H9 (cell line): ENCODE data around the gene TMOD3. TPM values are rescaled to one million over a fixed set of nuclear protein-coding genes. Genes with fewer than 3 reads are reported as not detected.

Experiments used
- DNase-seq: peaks from one replicate; pipeline ENCODE4 v3.0.0-alpha.2; 2017
- H2AFZ ChIP-seq: one replicate; pipeline ENCODE4 v1.6.1; 2013; ENCODE audit warnings: mild to moderate bottlenecking, low read length, control low read depth, moderate library complexity
- H2AK5ac ChIP-seq: 2 replicates; pipeline ENCODE4 v1.6.1; 2013; ENCODE audit warnings: low read length, control low read depth, mixed read lengths; ENCODE audit not compliant: insufficient read length
- H2BK120ac ChIP-seq: one replicate; pipeline ENCODE4 v1.6.1; 2013; ENCODE audit warnings: low read depth, mild to moderate bottlenecking, low read length, control low read depth, inconsistent platforms; ENCODE audit not compliant: poor library complexity, severe bottlenecking
- H2BK12ac ChIP-seq: 2 replicates; pipeline ENCODE4 v1.6.1; 2013; ENCODE audit warnings: low read length, control low read depth, mixed read lengths, low read depth; ENCODE audit not compliant: insufficient read length
- H2BK15ac ChIP-seq: 2 replicates; pipeline ENCODE4 v1.6.1; 2013; ENCODE audit warnings: low read depth, low read length, control low read depth
- H2BK20ac ChIP-seq: one replicate; pipeline ENCODE4 v1.6.1; 2013; ENCODE audit warnings: low read depth, mild to moderate bottlenecking, low read length, control low read depth, inconsistent platforms; ENCODE audit not compliant: poor library complexity, severe bottlenecking
- H2BK5ac ChIP-seq: 2 replicates; pipeline ENCODE4 v1.6.1; 2013; ENCODE audit warnings: low read length, control low read depth, mixed read lengths; ENCODE audit not compliant: insufficient read length
- H3K14ac ChIP-seq: 2 replicates; pipeline ENCODE4 v1.6.1; 2013; ENCODE audit warnings: low read length, control low read depth; ENCODE audit not compliant: insufficient read depth
- H3K18ac ChIP-seq: 2 replicates; pipeline ENCODE4 v1.6.1; 2013; ENCODE audit warnings: low read depth, mild to moderate bottlenecking, mixed read lengths, low read length, control low read depth; ENCODE audit not compliant: insufficient read length
- H3K23ac ChIP-seq: 2 replicates; pipeline ENCODE4 v1.6.1; 2013; ENCODE audit warnings: low read length, control low read depth, mixed read lengths, low read depth; ENCODE audit not compliant: insufficient read length
- H3K23me2 ChIP-seq: 2 replicates; pipeline ENCODE4 v1.6.1; 2013; ENCODE audit warnings: low read depth, mild to moderate bottlenecking, mixed read lengths, low read length, control low read depth; ENCODE audit not compliant: insufficient read length, poor library complexity, severe bottlenecking
- H3K27ac ChIP-seq: 2 replicates; pipeline ENCODE4 v1.5.1; 2013; ENCODE audit warnings: low read length, control low read depth, mixed read lengths, low read depth; ENCODE audit not compliant: insufficient read length
- H3K27me3 ChIP-seq: 2 replicates; pipeline ENCODE4 v1.6.1; 2013; ENCODE audit warnings: low read length, control low read depth, inconsistent platforms; ENCODE audit not compliant: insufficient read depth
- H3K4ac ChIP-seq: 2 replicates; pipeline ENCODE4 v1.6.1; 2013; ENCODE audit warnings: low read depth, mild to moderate bottlenecking, control low read depth, inconsistent platforms, low read length, moderate library complexity
- H3K4me1 ChIP-seq: 2 replicates; pipeline ENCODE4 v1.6.1; 2013; ENCODE audit warnings: low read length, control low read depth, inconsistent platforms; ENCODE audit not compliant: insufficient read depth
- H3K4me2 ChIP-seq: 2 replicates; pipeline ENCODE4 v1.6.1; 2013; ENCODE audit warnings: low read length, control low read depth, mixed read lengths; ENCODE audit not compliant: insufficient read length, insufficient read depth
- H3K56ac ChIP-seq: 2 replicates; pipeline ENCODE4 v1.6.1; 2013; ENCODE audit warnings: low read depth, mild to moderate bottlenecking, mixed read lengths, low read length, control low read depth; ENCODE audit not compliant: insufficient read length
- H3K79me1 ChIP-seq: 2 replicates; pipeline ENCODE4 v1.6.1; 2013; ENCODE audit warnings: low read depth, mild to moderate bottlenecking, moderate library complexity, low read length, control low read depth, inconsistent platforms; ENCODE audit not compliant: insufficient read depth, poor library complexity, severe bottlenecking
- H3K79me2 ChIP-seq: 2 replicates; pipeline ENCODE4 v1.6.1; 2013; ENCODE audit warnings: low read length, control low read depth, inconsistent platforms; ENCODE audit not compliant: insufficient read depth
- H3K9ac ChIP-seq: 2 replicates; pipeline ENCODE4 v1.6.1; 2013; ENCODE audit warnings: low read length, control low read depth, mixed read lengths; ENCODE audit not compliant: insufficient read length; ENCODE audit errors: extremely low read depth
- H3K9me3 ChIP-seq: one replicate; pipeline ENCODE4 v1.6.1; 2013; ENCODE audit warnings: low read depth, low read length, inconsistent platforms; ENCODE audit not compliant: control insufficient read depth
- H3T11ph ChIP-seq: one replicate; pipeline ENCODE4 v1.6.1; 2013; ENCODE audit warnings: mild to moderate bottlenecking, low read length, control low read depth, inconsistent platforms
- H4K20me1 ChIP-seq: one replicate; pipeline ENCODE4 v1.6.1; 2013; ENCODE audit not compliant: control insufficient read depth, insufficient read length, insufficient read depth
- H4K5ac ChIP-seq: 2 replicates; pipeline ENCODE4 v1.6.1; 2013; ENCODE audit warnings: low read depth, mild to moderate bottlenecking, mixed read lengths, low read length, control low read depth; ENCODE audit not compliant: insufficient read length
- H4K8ac ChIP-seq: replicated peaks from 2 replicates; pipeline ENCODE4 v1.6.1; 2013; ENCODE audit warnings: low read length, control low read depth, mixed read lengths, low read depth; ENCODE audit not compliant: insufficient read length
- H4K91ac ChIP-seq: 2 replicates; pipeline ENCODE4 v1.6.1; 2013; ENCODE audit warnings: low read depth, mild to moderate bottlenecking, moderate library complexity, mixed read lengths, low read length, control low read depth; ENCODE audit not compliant: insufficient read length
- H3K27ac Mint-ChIP-seq, 3 experiments: 2 replicates in 2 of 3; 3 replicates in 1 of 3; pipeline ENCODE4 v1.8.0; 2020 to 2021; ENCODE audit warnings: mixed read lengths in 3 of 3, mild to moderate bottlenecking in 1 of 3, moderate library complexity in 1 of 3
- H3K27me3 Mint-ChIP-seq: 2 replicates; pipeline ENCODE4 v1.8.0; 2021; ENCODE audit warnings: low read depth, mild to moderate bottlenecking, moderate library complexity, mixed read lengths
- H3K36me3 Mint-ChIP-seq, 3 experiments: 2 replicates in 2 of 3; 3 replicates in 1 of 3; pipeline ENCODE4 v1.8.0; 2020 to 2021; ENCODE audit warnings: low read depth in 3 of 3, mixed read lengths in 3 of 3; ENCODE audit not compliant: insufficient read depth in 1 of 3
- H3K4me1 Mint-ChIP-seq, 2 experiments: 2 replicates each; pipeline ENCODE4 v1.8.0; 2020; ENCODE audit warnings: mixed read lengths in 2 of 2
- H3K4me3 Mint-ChIP-seq, 2 experiments: 2 replicates in 1 of 2; 3 replicates in 1 of 2; pipeline ENCODE4 v1.8.0; 2020 to 2021; ENCODE audit warnings: mild to moderate bottlenecking in 2 of 2, mixed read lengths in 2 of 2, moderate library complexity in 1 of 2
- H3K9me3 Mint-ChIP-seq, 2 experiments: 2 replicates in 1 of 2; 3 replicates in 1 of 2; pipeline ENCODE4 v1.8.0; 2020; ENCODE audit warnings: mild to moderate bottlenecking in 2 of 2, mixed read lengths in 2 of 2, moderate library complexity in 1 of 2
- WGBS: extraction: QIAGEN DNeasy Blood & Tissue Kit; methylation state at CpG from one replicate; pipeline ENCODE4 v1.1.7; 2013; ENCODE audit warnings: missing lambda C conversion rate, low lambda C conversion rate, mixed read lengths; ENCODE audit not compliant: insufficient read length; ENCODE audit errors: extremely low coverage; 5-methylcytosine and 5-hydroxymethylcytosine counted together
- total RNA-seq: library from RNA; stranded (reverse); gene quantifications from 2 replicates; pipeline ENCODE4 v1.2.1, GENCODE V29; 2021
- TF ChIP-seq, protein P1 (sequence below): fragments of 200-600 bp; sonication (generic); conservative IDR thresholded peaks from 3 replicates; pipeline ENCODE4 v1.8.0; 2021; ENCODE audit warnings: antibody characterized with exemption, mild to moderate bottlenecking

TMOD3 gene
- total RNA-seq, 1 experiment from 2014 or later = 24.7 TPM

DNA sequence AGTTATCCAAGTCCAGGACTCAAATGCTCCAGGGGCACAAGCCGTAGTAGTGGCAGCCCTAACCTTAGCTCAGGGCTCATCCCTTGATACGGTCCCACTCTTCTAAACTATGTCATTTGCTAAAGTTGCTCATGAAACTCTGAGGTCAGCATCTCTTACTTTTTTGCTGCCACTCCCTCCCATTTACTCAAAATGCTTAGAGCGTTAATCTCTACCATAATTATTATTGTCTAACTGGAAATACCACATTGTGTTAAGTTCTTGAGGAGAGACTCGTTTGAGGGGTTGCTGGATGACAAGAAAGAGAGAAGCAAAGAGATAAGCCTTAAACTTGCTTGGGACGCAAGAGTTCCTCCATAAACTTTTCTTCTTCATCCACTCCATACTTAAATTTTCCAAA is 26.9 kb upstream of the TMOD3 start:
- Mint-ChIP-seq H3K36me3 (no peaks in the 10 kb centered on the region), H3K9me3 (no peaks in the 10 kb centered on the region), H3K27ac (no peak overlapping the region; a peak in 1 of 7 replicates), H3K4me3 (no peak overlapping the region), H3K4me1 (no peaks in the 10 kb centered on the region; a peak in 1 of 4 replicates), H3K27me3 (no peaks in the 10 kb centered on the region; the same call in 1 of the 2 replicates)
- H3T11ph ChIP-seq = no peak overlapping the region
- H4K20me1 ChIP-seq = no peaks in the 10 kb centered on the region
- H3K14ac ChIP-seq = no peak overlapping the region
- H3K27me3 ChIP-seq = no peaks in the 10 kb centered on the region
- H3K23ac ChIP-seq = no peak overlapping the region
- no peak overlapping the region for H3K18ac ChIP-seq
- no peak overlapping the region for H3K4ac ChIP-seq
- H2BK12ac ChIP-seq = no peak overlapping the region
- no peak overlapping the region for H3K56ac ChIP-seq
- DNase-seq = no peak
- H4K8ac ChIP-seq = no peak overlapping the region
- no peaks in the 10 kb centered on the region for H3K4me1 ChIP-seq
- no peaks in the 10 kb centered on the region for H3K79me2 ChIP-seq
- no peak overlapping the region for H2AK5ac ChIP-seq
- H2BK120ac ChIP-seq = no peak overlapping the region
- WGBS = no CpG with 5 or more reads among the region's 5 CpGs
- no peak overlapping the region for H3K4me2 ChIP-seq
- no peak overlapping the region for H4K91ac ChIP-seq
- H4K5ac ChIP-seq = no peak overlapping the region
- no peak overlapping the region for H2BK20ac ChIP-seq
- no peak overlapping the region for H2BK5ac ChIP-seq
- H2BK15ac ChIP-seq = no peak overlapping the region
- no peak overlapping the region for H2AFZ ChIP-seq
- H3K9me3 ChIP-seq = no peaks in the 10 kb centered on the region
- no peak overlapping the region for H3K9ac ChIP-seq
- H3K27ac ChIP-seq = no peak overlapping the region
- no peaks in the 10 kb centered on the region for H3K79me1 ChIP-seq
- H3K23me2 ChIP-seq = no peaks in the 10 kb centered on the region
- TF ChIP-seq, protein P1, sequence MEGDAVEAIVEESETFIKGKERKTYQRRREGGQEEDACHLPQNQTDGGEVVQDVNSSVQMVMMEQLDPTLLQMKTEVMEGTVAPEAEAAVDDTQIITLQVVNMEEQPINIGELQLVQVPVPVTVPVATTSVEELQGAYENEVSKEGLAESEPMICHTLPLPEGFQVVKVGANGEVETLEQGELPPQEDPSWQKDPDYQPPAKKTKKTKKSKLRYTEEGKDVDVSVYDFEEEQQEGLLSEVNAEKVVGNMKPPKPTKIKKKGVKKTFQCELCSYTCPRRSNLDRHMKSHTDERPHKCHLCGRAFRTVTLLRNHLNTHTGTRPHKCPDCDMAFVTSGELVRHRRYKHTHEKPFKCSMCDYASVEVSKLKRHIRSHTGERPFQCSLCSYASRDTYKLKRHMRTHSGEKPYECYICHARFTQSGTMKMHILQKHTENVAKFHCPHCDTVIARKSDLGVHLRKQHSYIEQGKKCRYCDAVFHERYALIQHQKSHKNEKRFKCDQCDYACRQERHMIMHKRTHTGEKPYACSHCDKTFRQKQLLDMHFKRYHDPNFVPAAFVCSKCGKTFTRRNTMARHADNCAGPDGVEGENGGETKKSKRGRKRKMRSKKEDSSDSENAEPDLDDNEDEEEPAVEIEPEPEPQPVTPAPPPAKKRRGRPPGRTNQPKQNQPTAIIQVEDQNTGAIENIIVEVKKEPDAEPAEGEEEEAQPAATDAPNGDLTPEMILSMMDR = no peak
